Esophagus muscularis mucosa (tissue), 4 donors: ENCODE data around the gene PLOD1. TPM values are rescaled to one million over a fixed set of nuclear protein-coding genes. Genes with fewer than 3 reads are reported as not detected.
"Not testable (repeated sequence)": the region's sequence is repeated elsewhere in the genome, so short reads cannot be mapped to it uniquely, and the experiment has no call there.

ENCODE experiments used
- DNase-seq: peaks from one replicate; pipeline ENCODE4 v3.0.0-alpha.2; 2017; ENCODE audit errors: extremely low spot score
- H3K27ac ChIP-seq, 4 donors: fragments of 200-600 bp; sonication (generic); replicated peaks in 1 of 4; 1 replicate in 3 of 4; 2 replicates in 1 of 4; pipeline ENCODE4 v1.5.1; 2016 to 2019; ENCODE audit warnings: mild to moderate bottlenecking in 1 of 4
- H3K27me3 ChIP-seq, 4 donors: fragments of 200-600 bp; sonication (generic); one replicate each; pipeline versions ENCODE4 v1.5.1 to v1.6.0; 2016 to 2019
- H3K36me3 ChIP-seq, 4 donors: fragments of 200-600 bp; sonication (generic); one replicate each; pipeline ENCODE4 v1.5.1; 2016 to 2019
- H3K4me1 ChIP-seq, 4 donors: fragments of 200-600 bp; sonication (generic); one replicate each; pipeline ENCODE4 v1.5.1; 2016 to 2019
- H3K4me3 ChIP-seq, 4 donors: fragments of 200-600 bp; sonication (generic); 1 replicate in 2 of 4; 2 replicates in 2 of 4; pipeline ENCODE4 v1.5.1; 2016 to 2019; ENCODE audit warnings: mild to moderate bottlenecking in 4 of 4, moderate library complexity in 1 of 4
- H3K9me3 ChIP-seq, 4 donors: fragments of 200-600 bp; sonication (generic); 1 replicate in 3 of 4; 2 replicates in 1 of 4; pipeline ENCODE4 v1.5.1; 2016 to 2019
- CTCF ChIP-seq, 3 experiments: fragments of 200-600 bp in 2 of 3; fragments of 450-650 bp in 1 of 3; sonication (generic) in 2 of 3; IDR thresholded peaks; one replicate each; pipeline ENCODE4 v1.5.1; 2017 to 2019; ENCODE audit warnings: antibody characterized with exemption in 3 of 3, mild to moderate bottlenecking in 2 of 3, moderate library complexity in 1 of 3
- EP300 ChIP-seq: sonication (generic); formaldehyde crosslinking; IDR thresholded peaks from one replicate; pipeline ENCODE4 v1.6.1; 2017; ENCODE audit warnings: antibody characterized with exemption
- POLR2A ChIP-seq: fragments of 450-650 bp; IDR thresholded peaks from one replicate; pipeline ENCODE4 v1.6.1; 2017; ENCODE audit warnings: antibody characterized with exemption, moderate library complexity, mild to moderate bottlenecking, low read depth
- POLR2AphosphoS5 ChIP-seq, 2 donors: sonication (generic); formaldehyde crosslinking; IDR thresholded peaks; one replicate each; pipeline ENCODE4 v1.6.1; 2017; ENCODE audit warnings: antibody characterized with exemption in 2 of 2
- WGBS: methylation state at CpG from one replicate; pipeline ENCODE4 v1.1.5; 2018; 5-methylcytosine and 5-hydroxymethylcytosine counted together
- intact Hi-C: fragments of 100-400 bp; cut with DNase I; formaldehyde crosslinking; loops from one replicate; pipeline ENCODE4 v1.15.1; 2023
- total RNA-seq, 4 donors: library from RNA; depleted of rRNA; stranded (reverse); fragments of >200 nt; gene quantifications; one replicate each; pipeline versions ENCODE4 v1.1.0 to v1.2.1, GENCODE V29; 2016

The PLOD1 gene
- total RNA-seq, 4 donors from 2014 or later, result 67.5 to 111 (median 75.0) TPM

GRCh38 chr1:12006167-12006921, 71.8 kb downstream of the PLOD1 start:
- no peaks in the 10 kb centered on the region for H3K27me3 ChIP-seq
- no peak for DNase-seq
- intact Hi-C loops, result loop anchor here (2.0 kb wide), 1 partner anchor 32 kb away; no protein-coding TSS in a partner anchor
- no peak for TF ChIP-seq CTCF (IDR thresholded peaks at IDR 0.05)
- H3K9me3 ChIP-seq, result no peaks in the 10 kb centered on the region
- WGBS, result 88% methylated on average over 14 of the region's 17 CpGs
- H3K27ac ChIP-seq, result peak overlapping the region in 1 of 4 donors; percentile 27
- peaks cover 0 to 4% (median 0%) of the 10 kb centered on the region in 4 donors for H3K4me1 ChIP-seq
- H3K36me3 ChIP-seq, result peaks cover 85 to 100% (median 97%) of the 10 kb centered on the region in 4 donors
- H3K4me3 ChIP-seq, result no peak overlapping the region

GRCh38 chr1:12007204-12007603, 72.7 kb downstream of the PLOD1 start:
- intact Hi-C loops, result loop anchor here (2.0 kb wide), 1 partner anchor 32 kb away; no protein-coding TSS in a partner anchor
- no peak for DNase-seq
- Histone ChIP-seq H3K27ac (no peak overlapping the region), H3K27me3 (no peaks in the 10 kb centered on the region), H3K9me3 (no peaks in the 10 kb centered on the region), H3K4me3 (no peak overlapping the region), H3K4me1 (peaks cover 0 to 4% (median 0%) of the 10 kb centered on the region in 4 donors), H3K36me3 (peaks cover 85 to 100% (median 97%) of the 10 kb centered on the region in 4 donors)
- no peak for TF ChIP-seq POLR2A
- TF ChIP-seq POLR2AphosphoS5 (IDR thresholded peaks at IDR 0.05), result no peak
- TF ChIP-seq EP300, result no peak
- no peak for TF ChIP-seq CTCF (IDR thresholded peaks at IDR 0.05)
- WGBS, result 84% methylated on average over 6 of the region's 6 CpGs

DNA sequence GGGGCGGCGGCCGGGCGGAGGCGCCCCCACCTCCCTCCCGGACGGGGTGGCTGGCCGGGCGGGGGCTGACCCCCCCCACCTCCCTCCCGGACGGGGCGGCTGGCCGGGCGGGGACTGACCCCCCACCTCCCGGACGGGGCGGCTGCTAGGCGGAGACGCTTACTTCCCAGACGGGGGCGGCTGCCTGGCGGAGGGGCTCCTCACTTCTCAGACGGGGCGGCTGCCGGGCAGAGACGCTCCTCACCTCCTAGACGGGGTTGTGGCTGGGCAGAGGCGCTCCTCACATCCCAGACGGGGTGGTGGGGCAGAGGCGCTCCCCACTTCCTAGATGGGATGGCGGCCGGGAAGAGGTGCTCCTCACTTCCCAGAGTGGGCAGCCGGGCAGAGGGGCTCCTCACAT, 73.8 kb downstream of the PLOD1 start:
- H3K9me3 ChIP-seq, intact Hi-C loops, H3K27me3 ChIP-seq, H3K4me3 ChIP-seq, DNase-seq, H3K4me1 ChIP-seq: not testable (repeated sequence)
- 100% methylated on average over 8 of the region's 33 CpGs for WGBS
- H3K36me3 ChIP-seq, result peaks cover 77 to 100% (median 93%) of the 10 kb centered on the region in 4 donors
- H3K27ac ChIP-seq, result peak overlapping the region in 1 of 4 donors; percentile 14

- Histone ChIP-seq H3K4me1 (peaks cover 0 to 4% (median 0%) of the 10 kb centered on the region in 4 donors), H3K27ac (no peak overlapping the region), H3K36me3 (peaks cover 68 to 97% (median 87%) of the 10 kb centered on the region in 4 donors), H3K9me3 (no peaks in the 10 kb centered on the region), H3K4me3 (no peak overlapping the region), H3K27me3 (no peaks in the 10 kb centered on the region)
- TF ChIP-seq CTCF (IDR thresholded peaks at IDR 0.05) (no peak), EP300 (no peak)
- WGBS, result 85% methylated on average over 4 of the region's 9 CpGs
- DNase-seq, result no peak
- intact Hi-C loops, result no loop called here
These were observed 74.9 kb downstream of the PLOD1 start for GRCh38 chr1:12009318-12009947.

GRCh38 chr1:12010746-12011570, 76.4 kb downstream of the PLOD1 start:
- TF ChIP-seq POLR2AphosphoS5 (IDR thresholded peaks at IDR 0.05), result no peak
- no peak for TF ChIP-seq POLR2A
- TF ChIP-seq CTCF (IDR thresholded peaks at IDR 0.05), result no peak
- no peak for TF ChIP-seq EP300
- intact Hi-C loops, result no loop called here
- WGBS, result 81% methylated on average over 15 of the region's 16 CpGs
- no peaks in the 10 kb centered on the region for H3K27me3 ChIP-seq
- H3K27ac ChIP-seq, result peak overlapping the region in 1 of 4 donors; percentile 32
- DNase-seq, result no peak
- no peaks in the 10 kb centered on the region for H3K9me3 ChIP-seq
- H3K4me1 ChIP-seq, result peaks cover 0 to 4% (median 0%) of the 10 kb centered on the region in 4 donors
- H3K36me3 ChIP-seq, result peaks cover 53 to 86% (median 72%) of the 10 kb centered on the region in 4 donors
- H3K4me3 ChIP-seq, result no peak overlapping the region
